Fibroblast of pulmonary artery (primary cell): ENCODE measurements around the gene ANXA7.

ENCODE experiments used
- DNase-seq: peaks from one replicate; pipeline ENCODE4 v3.0.0-alpha.2; 2010; ENCODE audit warnings: low read depth
- H3K4me3 ChIP-seq: replicated peaks from 2 replicates; pipeline ENCODE4 v1.5.1; 2011; ENCODE audit warnings: low read depth, mild to moderate bottlenecking, control low read depth, low read length, moderate library complexity
- TF ChIP-seq, protein P1 (sequence below): IDR thresholded peaks from 2 replicates; pipeline ENCODE4 v1.5.1; 2011; ENCODE audit warnings: mild to moderate bottlenecking, control low read depth, low read length, inconsistent platforms; ENCODE audit errors: missing control alignments

ANXA7 gene

DNA sequence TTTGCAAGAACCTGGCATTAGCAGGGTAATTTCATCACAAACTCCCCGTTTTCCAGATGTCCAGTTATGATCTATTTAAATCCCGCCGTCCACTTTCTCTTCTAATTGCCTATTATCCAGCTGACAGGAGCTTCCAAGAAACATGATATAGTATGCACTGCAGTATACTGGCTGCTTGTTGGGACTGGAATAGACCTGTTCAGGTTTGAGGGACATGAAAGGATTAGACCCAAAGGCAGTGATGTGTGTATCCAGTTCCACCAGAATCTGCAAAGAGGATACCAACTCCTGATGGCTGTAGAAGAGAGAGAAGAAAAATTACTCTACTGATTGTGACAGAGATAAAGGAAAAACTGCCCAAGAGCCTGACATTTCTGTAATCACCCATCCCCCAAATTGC lies 10.6 kb upstream of the ANXA7 start:
- TF ChIP-seq, protein P1, sequence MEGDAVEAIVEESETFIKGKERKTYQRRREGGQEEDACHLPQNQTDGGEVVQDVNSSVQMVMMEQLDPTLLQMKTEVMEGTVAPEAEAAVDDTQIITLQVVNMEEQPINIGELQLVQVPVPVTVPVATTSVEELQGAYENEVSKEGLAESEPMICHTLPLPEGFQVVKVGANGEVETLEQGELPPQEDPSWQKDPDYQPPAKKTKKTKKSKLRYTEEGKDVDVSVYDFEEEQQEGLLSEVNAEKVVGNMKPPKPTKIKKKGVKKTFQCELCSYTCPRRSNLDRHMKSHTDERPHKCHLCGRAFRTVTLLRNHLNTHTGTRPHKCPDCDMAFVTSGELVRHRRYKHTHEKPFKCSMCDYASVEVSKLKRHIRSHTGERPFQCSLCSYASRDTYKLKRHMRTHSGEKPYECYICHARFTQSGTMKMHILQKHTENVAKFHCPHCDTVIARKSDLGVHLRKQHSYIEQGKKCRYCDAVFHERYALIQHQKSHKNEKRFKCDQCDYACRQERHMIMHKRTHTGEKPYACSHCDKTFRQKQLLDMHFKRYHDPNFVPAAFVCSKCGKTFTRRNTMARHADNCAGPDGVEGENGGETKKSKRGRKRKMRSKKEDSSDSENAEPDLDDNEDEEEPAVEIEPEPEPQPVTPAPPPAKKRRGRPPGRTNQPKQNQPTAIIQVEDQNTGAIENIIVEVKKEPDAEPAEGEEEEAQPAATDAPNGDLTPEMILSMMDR = no peak
- DNase-seq = no peak
- H3K4me3 ChIP-seq = no peak overlapping the region

DNA sequence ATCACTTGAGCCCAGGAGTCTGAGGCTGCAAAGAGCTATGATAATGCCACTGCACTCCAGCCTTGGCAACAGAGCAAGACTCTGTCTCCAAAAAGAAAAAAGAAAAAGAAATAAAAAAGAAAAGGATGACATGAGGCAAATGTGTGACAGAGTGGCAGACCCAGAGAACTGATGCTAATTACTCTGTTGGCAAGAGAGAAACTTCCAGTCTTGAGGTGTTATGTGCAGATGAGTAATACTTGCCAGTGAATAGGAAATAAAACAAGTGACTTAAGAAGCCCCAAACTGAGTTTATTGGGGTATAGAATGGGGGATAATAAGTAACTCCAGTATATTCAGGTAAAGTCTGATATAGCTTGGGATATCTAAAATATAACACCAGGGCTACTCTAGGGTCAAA lies 9.5 kb upstream of the ANXA7 start:
- TF ChIP-seq, protein P1 = no peak
- no peak overlapping the region for H3K4me3 ChIP-seq
- no peak for DNase-seq

DNA sequence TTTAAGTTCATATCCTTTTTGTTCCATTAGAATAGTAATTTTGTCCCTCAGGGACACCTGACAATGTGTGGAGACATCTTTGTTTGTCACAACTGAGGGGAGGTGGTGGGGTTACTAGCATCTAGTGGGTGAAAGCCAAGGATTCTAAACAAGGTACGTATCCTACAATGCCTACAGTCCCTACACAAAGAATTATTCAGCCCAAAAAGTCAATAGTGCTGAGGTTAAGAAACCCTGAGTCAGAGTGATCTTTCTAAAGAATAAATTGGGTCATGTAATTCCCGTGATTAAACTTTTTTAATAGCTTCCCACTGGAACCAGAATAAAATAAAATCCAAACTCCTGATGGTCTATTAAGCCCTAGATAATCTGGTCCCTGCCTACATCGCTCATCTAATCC lies 2.7 kb upstream of the ANXA7 start:
- H3K4me3 ChIP-seq = no peak overlapping the region
- DNase-seq = no peak
- TF ChIP-seq, protein P1 = no peak

DNA sequence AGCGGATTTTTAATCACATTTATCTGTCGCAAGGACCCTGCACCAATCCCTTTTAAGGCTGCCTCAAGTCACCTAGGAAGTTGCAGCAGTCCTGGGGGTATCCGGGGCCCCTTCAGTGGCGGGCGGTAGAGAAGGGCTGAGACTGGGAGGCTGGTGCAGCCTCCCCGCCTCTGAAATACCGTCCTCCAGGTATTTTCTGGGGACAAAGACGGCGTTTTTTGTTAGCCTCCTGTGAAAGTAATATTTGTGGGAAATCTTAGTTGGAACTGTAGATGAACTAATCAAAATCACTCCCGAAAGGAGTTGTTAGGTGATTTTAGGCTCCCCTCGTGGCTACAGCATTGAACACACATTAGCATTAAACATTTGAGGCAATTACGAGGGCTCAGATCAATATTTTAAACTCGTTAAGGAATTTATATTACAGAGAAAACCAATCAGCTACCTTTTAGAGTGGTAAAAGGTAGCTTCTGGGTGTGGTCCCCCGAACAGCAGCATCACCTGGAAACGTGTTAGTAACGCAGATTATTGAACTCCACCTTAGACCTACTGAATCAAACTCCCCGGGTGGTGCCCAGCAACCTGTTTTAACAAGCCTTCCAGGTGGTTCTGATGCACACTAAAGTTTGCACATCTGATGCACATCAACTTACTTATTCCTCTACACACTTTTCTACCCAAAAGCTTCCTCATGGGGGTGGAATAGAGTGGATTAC lies 530 bp upstream of the ANXA7 start:
- TF ChIP-seq, protein P1 = peak; percentile 0
- peak overlapping the region; percentile 62 for H3K4me3 ChIP-seq
- DNase-seq = no peak

DNA sequence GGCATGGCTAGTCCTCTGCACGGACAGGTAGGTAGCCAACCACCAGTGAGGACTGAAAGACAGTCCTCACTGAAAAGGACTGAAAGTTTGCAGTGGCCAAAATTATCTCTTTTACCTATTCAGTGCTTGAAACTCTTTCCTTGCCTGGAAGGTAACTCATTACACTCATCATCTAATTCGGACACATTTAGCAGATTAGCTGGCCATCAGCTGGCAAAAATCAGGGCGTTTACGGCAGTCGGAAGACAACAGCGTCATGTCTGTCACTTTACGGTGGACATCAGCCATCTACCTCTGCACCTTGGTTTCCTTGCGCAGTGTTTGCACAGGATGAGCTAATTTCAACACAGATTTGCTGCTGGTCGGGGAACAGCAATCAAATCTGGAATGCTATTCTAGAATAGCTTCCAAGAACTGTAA lies 740 bp downstream of the ANXA7 start:
- TF ChIP-seq, protein P1 = no peak
- peak overlapping the region; percentile 62 for H3K4me3 ChIP-seq
- DNase-seq = no peak

DNA sequence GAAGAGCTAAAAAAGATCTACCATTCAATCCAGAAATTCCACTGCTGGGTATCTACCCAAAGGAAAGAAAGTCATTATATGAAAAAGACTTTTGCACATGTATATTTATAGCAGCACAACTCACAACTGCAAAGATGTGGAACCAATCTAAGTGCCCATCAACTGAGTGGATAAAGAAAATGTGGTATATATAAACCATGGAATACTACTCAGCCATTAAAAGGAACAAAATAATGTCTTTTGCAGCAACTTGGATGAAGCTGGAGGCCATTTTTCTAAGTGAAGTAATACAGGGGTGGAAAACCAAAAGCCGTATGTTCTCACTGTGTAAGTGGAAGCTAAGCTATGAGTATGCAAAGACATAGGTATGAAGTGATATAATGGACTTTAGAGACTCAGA lies 3.0 kb downstream of the ANXA7 start:
- DNase-seq = no peak
- H3K4me3 ChIP-seq = no peak overlapping the region
- TF ChIP-seq, protein P1 = no peak

DNA sequence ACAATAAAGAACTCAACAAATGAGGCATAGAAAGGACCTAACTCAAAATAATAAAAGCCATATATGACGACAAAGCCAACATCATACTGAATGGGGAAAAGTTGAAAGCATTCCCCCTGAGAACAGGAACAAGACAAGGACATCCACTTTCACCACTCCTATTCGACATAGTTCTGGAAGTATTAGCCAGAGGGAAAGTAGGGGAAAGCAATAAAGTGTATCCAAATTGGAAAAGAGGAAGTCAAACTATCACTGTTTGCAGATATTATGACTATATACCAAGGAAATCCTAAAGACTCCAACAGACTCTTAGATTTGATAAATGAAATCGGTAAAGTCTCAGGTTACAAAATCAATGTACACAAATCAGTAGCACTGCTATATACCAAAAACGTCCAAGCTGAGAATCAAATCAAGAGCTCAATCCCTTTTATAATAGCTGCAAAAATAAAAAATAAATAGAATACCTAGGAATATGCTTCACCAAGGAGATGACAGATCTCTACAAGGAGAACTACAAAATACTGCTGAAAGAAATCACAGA lies 4.8 kb downstream of the ANXA7 start:
- no peak for DNase-seq
- no peak overlapping the region for H3K4me3 ChIP-seq
- TF ChIP-seq, protein P1 = no peak
